Measurements from ENCODE around the gene ACTRT1.

- TF ChIP-seq GATA3 (IDR thresholded peaks at IDR 0.05; ENCODE audit: low read depth, low read length) (no peak), GATA2 (IDR thresholded peaks at IDR 0.05; ENCODE audit: low read depth, low read length) (no peak)
Measured at GRCh38 chrX:128007882-128008281, 44.3 kb downstream of the ACTRT1 start.

All from SH-SY5Y (cell line).